GM12878 (cell line): ENCODE measurements around the gene PLEKHJ1. TPM values are rescaled to one million over a fixed set of nuclear protein-coding genes. Genes with fewer than 3 reads are reported as not detected.
A peak's percentile ranks its signal among the peaks of the same experiment; 100 is the strongest.

Source experiments
- ATAC-seq: fragments of 200-7000 bp; cut with Tn5 transposase; 3 replicates; pipeline ENCODE4 v1.9.1; 2020; ENCODE audit warnings: mild to moderate bottlenecking, moderate library complexity
- BruUV-seq: library from RNA; stranded (reverse); fragments of 400-500 nt; replicated peaks from 2 replicates; lab custom pipeline; 2021; lab: Mats Ljungman, UMichigan
- CTCF ChIA-PET: fragments of 300-600 bp; sonication (Branson Sonifier 250); formaldehyde crosslinking; extraction: SDS; loops from one replicate; lab custom pipeline; 2021; ENCODE audit warnings: inconsistent platforms; lab: Yijun Ruan, JAX
- POLR2A ChIA-PET: fragments of 350-600 bp; formaldehyde crosslinking; extraction: SDS; loops from one replicate; lab custom pipeline; 2021; ENCODE audit warnings: inconsistent platforms; lab: Charles Lee
- RAD21 ChIA-PET: fragments of 300-600 bp; sonication (Branson Sonifier 250); formaldehyde crosslinking; loops from one replicate; lab custom pipeline; 2023; ENCODE audit warnings: antibody characterized with exemption; ENCODE audit not compliant: unreplicated experiment; lab: Charles Lee
- SMC1A ChIA-PET: fragments of 300-600 bp; sonication (Branson Sonifier 250); formaldehyde crosslinking; loops from one replicate; lab custom pipeline; 2023; ENCODE audit not compliant: unreplicated experiment, uncharacterized antibody; lab: Charles Lee
- DNase-seq: peaks from one replicate; pipeline ENCODE4 v3.0.0-alpha.2; 2011; ENCODE audit warnings: low read depth, low spot score
- FAIRE-seq: peaks from 3 replicates; lab custom pipeline; 2011; peaks lifted over from hg19 to GRCh38; lab: Jason Lieb, UNC
- H2AFZ ChIP-seq: 2 replicates; pipeline ENCODE4 v1.6.0; 2011; ENCODE audit warnings: low read depth, low read length, control low read depth; ENCODE audit not compliant: control insufficient read depth
- H3K27ac ChIP-seq: 2 replicates; pipeline ENCODE4 v1.5.1; 2011; ENCODE audit warnings: control low read depth; ENCODE audit not compliant: control insufficient read depth, insufficient read depth
- H3K27me3 ChIP-seq, 2 experiments: replicated peaks in 1 of 2; 2 replicates each; pipeline versions ENCODE4 v1.6.0 to v1.6.1; 2011; ENCODE audit warnings: low read length in 1 of 2; ENCODE audit not compliant: control insufficient read depth in 2 of 2, insufficient read depth in 2 of 2
- H3K36me3 ChIP-seq, 2 experiments: 2 replicates each; pipeline ENCODE4 v1.5.1; 2011; ENCODE audit warnings: low read length in 1 of 2; ENCODE audit not compliant: control insufficient read depth in 2 of 2, insufficient read depth in 2 of 2
- H3K4me1 ChIP-seq: 2 replicates; pipeline ENCODE4 v1.6.1; 2011; ENCODE audit warnings: mild to moderate bottlenecking, low read length, moderate library complexity, mixed read lengths; ENCODE audit not compliant: control insufficient read depth, insufficient read depth
- H3K4me2 ChIP-seq: 2 replicates; pipeline ENCODE4 v1.6.0; 2011; ENCODE audit warnings: control low read depth; ENCODE audit not compliant: control insufficient read depth, insufficient read depth
- H3K4me3 ChIP-seq: fragments of 200-600 bp; sonication (generic); 2 replicates; pipeline ENCODE4 v1.5.1; 2016
- H3K79me2 ChIP-seq: 2 replicates; pipeline ENCODE4 v1.6.0; 2011; ENCODE audit warnings: low read length; ENCODE audit not compliant: control insufficient read depth, insufficient read depth
- H3K9ac ChIP-seq: 2 replicates; pipeline ENCODE4 v1.8.0; 2011; ENCODE audit warnings: low read length, control low read depth, mixed read lengths; ENCODE audit not compliant: control insufficient read depth, insufficient read depth
- H3K9me3 ChIP-seq: replicated peaks from 3 replicates; pipeline ENCODE4 v1.5.1; 2011; ENCODE audit warnings: mild to moderate bottlenecking, low read length; ENCODE audit not compliant: control insufficient read depth, insufficient read depth
- H4K20me1 ChIP-seq: 2 replicates; pipeline ENCODE4 v1.6.0; 2011; ENCODE audit not compliant: control insufficient read depth, insufficient read depth
- JUNB ChIP-seq: IDR thresholded peaks from 2 replicates; pipeline ENCODE4 v1.6.1; 2016; ENCODE audit warnings: antibody characterized with exemption, mild to moderate bottlenecking
- POLR2A ChIP-seq: IDR thresholded peaks from 2 replicates; pipeline ENCODE4 v1.6.1; 2011; ENCODE audit warnings: low read depth, mild to moderate bottlenecking, low read length
- ZZZ3 ChIP-seq: IDR thresholded peaks from 2 replicates; pipeline ENCODE4 v1.6.1; 2011; ENCODE audit warnings: low read depth; ENCODE audit not compliant: control insufficient read depth, insufficient read length
- WGBS: methylation state at CpG from one replicate; pipeline ENCODE4 v1.1.6; 2016; ENCODE audit warnings: low lambda C conversion rate; ENCODE audit not compliant: insufficient replicate concordance, insufficient coverage; ENCODE audit errors: missing lambda C conversion rate; 5-methylcytosine and 5-hydroxymethylcytosine counted together
- in situ Hi-C: fragments of 300-500 bp; cut with MboI; formaldehyde crosslinking; loops from 9 replicates; pipeline ENCODE4 v1.14.3; 2018; ENCODE audit warnings: mixed read lengths
- intact Hi-C: fragments of 100-400 bp; cut with micrococcal nuclease; formaldehyde crosslinking; loops from one replicate; pipeline ENCODE4 v1.14.2; 2022; ENCODE audit not compliant: unreplicated experiment
- polyA plus RNA-seq, 11 experiments: library from polyadenylated mRNA; depleted of rRNA in 4 of 11; unstranded in 6 of 11; stranded (reverse) in 5 of 11; fragments of >200 nt; fragmentation: Nextera tagmentation in 4 of 11; fragmentation: Illumina TruSeq in 1 of 11; extraction: Ambion mirVana in 4 of 11; extraction: Trizol in 1 of 11; gene quantifications; 1 replicate in 1 of 11; 2 replicates in 10 of 11; pipeline versions ENCODE4 v1.2.1 to v1.2.3, GENCODE V29; 2011 to 2016; ENCODE audit warnings: inconsistent platforms in 2 of 11, missing spikeins in 2 of 11, low read depth in 1 of 11
- total RNA-seq, 4 experiments: library from RNA; depleted of rRNA in 3 of 4; stranded (reverse); fragments of >200 nt in 3 of 4; fragmentation: Illumina TruSeq in 1 of 4; extraction: Trizol in 1 of 4; gene quantifications; 2 replicates each; pipeline versions ENCODE4 v1.2.1 to v1.2.3, GENCODE V29; 2013 to 2021

PLEKHJ1 gene
- total and polyA plus RNA-seq, 10 of the 15 experiments (the other 5 are each of a cell fraction or from before 2014, with no cell fraction given): 1.3 to 133 (median 75.0) TPM

GRCh38 chr19:2244125-2244411 is 7.9 kb upstream of the PLEKHJ1 start:
- no peak overlapping the region for H3K27ac ChIP-seq
- no peak overlapping the region for H3K4me2 ChIP-seq
- CTCF ChIA-PET: no interaction called here
- in situ Hi-C loops: no loop called here
- intact Hi-C loops: no loop called here
- no peaks in the 10 kb centered on the region for H3K27me3 ChIP-seq
- no peak overlapping the region for H3K4me3 ChIP-seq
- TF ChIP-seq JUNB (no peak), POLR2A (peak; percentile 6; the same call in 1 of the 2 replicates)
- peaks cover 12 to 49% of the 10 kb centered on the region in 2 experiments; a peak in 3 of 4 replicates for H3K36me3 ChIP-seq
- ATAC-seq: no peak
- no peak for DNase-seq
- WGBS: 82% methylated on average over 12 of the region's 12 CpGs
- no peak overlapping the region for H3K9ac ChIP-seq
- POLR2A ChIA-PET: no interaction called here
- peaks cover 41% of the 10 kb centered on the region for H3K79me2 ChIP-seq
- SMC1A ChIA-PET: no interaction called here
- no peaks in the 10 kb centered on the region; the same call in 1 of the 2 replicates for H3K4me1 ChIP-seq
- no peaks in the 10 kb centered on the region for H3K9me3 ChIP-seq
- RAD21 ChIA-PET: no interaction called here
- no TSS peak for BruUV-seq
- H4K20me1 ChIP-seq: peaks cover 23% of the 10 kb centered on the region
- no peak overlapping the region for H2AFZ ChIP-seq
- FAIRE-seq: no peak

GRCh38 chr19:2243274-2244124 is 7.4 kb upstream of the PLEKHJ1 start:
- ATAC-seq: no peak
- no TSS peak for BruUV-seq
- ChIA-PET RAD21 (no interaction called here), POLR2A (no interaction called here), SMC1A (no interaction called here), CTCF (interaction anchor here (0.8 kb wide), 1 partner anchor 404 kb away, joined by 3 read pairs; no protein-coding TSS in a partner anchor)
- intact Hi-C loops: no loop called here
- H4K20me1 ChIP-seq: peaks cover 23% of the 10 kb centered on the region
- H3K4me3 ChIP-seq: no peak overlapping the region
- H3K79me2 ChIP-seq: peaks cover 46% of the 10 kb centered on the region
- no peaks in the 10 kb centered on the region for H3K9me3 ChIP-seq
- FAIRE-seq: no peak
- 91% methylated on average over 32 of the region's 32 CpGs for WGBS
- peaks cover 12 to 48% of the 10 kb centered on the region in 2 experiments; a peak in 3 of 4 replicates for H3K36me3 ChIP-seq
- no peak for DNase-seq
- H3K4me1 ChIP-seq: peaks cover 5% of the 10 kb centered on the region
- no peak overlapping the region for H2AFZ ChIP-seq
- in situ Hi-C loops: no loop called here
- H3K27ac ChIP-seq: no peak overlapping the region
- H3K27me3 ChIP-seq: no peaks in the 10 kb centered on the region
- H3K9ac ChIP-seq: no peak overlapping the region
- no peak overlapping the region for H3K4me2 ChIP-seq
- TF ChIP-seq ZZZ3: no peak
- peak; percentile 38; the same call in 1 of the 2 replicates for TF ChIP-seq POLR2A
